GM21825 (cell line): Measurements from ENCODE around the gene CORO1A.
"Not testable (repeated sequence)": the region's sequence is repeated elsewhere in the genome, so short reads cannot be mapped to it uniquely, and the experiment has no call there.

ENCODE experiments used
- ATAC-seq: cut with Tn5 transposase; IDR thresholded peaks from one replicate; pipeline ENCODE4 v1.9.1; 2021; ENCODE audit warnings: mild to moderate bottlenecking, moderate library complexity; ENCODE audit not compliant: unreplicated experiment

The CORO1A gene

GRCh38 chr16:30199608-30200343 lies 16.4 kb downstream of the CORO1A start:
- ATAC-seq, result not testable (repeated sequence)

- ATAC-seq, result not testable (repeated sequence)
Observed at GRCh38 chr16:30205541-30206236, 22.3 kb downstream of the CORO1A start.

- ATAC-seq, result not testable (repeated sequence)
Observed at GRCh38 chr16:30206252-30206651, 22.9 kb downstream of the CORO1A start.

GRCh38 chr16:30207063-30207704 lies 23.8 kb downstream of the CORO1A start:
- ATAC-seq, result not testable (repeated sequence)

GRCh38 chr16:30209032-30209431 lies 25.6 kb downstream of the CORO1A start:
- not testable (repeated sequence) for ATAC-seq

GRCh38 chr16:30211414-30211813 lies 28.0 kb downstream of the CORO1A start:
- not testable (repeated sequence) for ATAC-seq

- ATAC-seq, result not testable (repeated sequence)
Observed at GRCh38 chr16:30217082-30217481, 33.7 kb downstream of the CORO1A start.
